ENCODE measurements around the gene WDR75. TPM values are rescaled to one million over a fixed set of nuclear protein-coding genes. Genes with fewer than 3 reads are reported as not detected.

WDR75 gene
- total and polyA plus RNA-seq, 8 donors: 24.6 to 65.3 (median 56.9) TPM

GRCh38 chr2:189519631-189520387 is 78.5 kb downstream of the WDR75 start:
- Histone ChIP-seq H3K27ac (no peak overlapping the region), H3K36me3 (no peaks in the 10 kb centered on the region), H3K4me1 (peaks cover under 1 to 12% of the 10 kb centered on the region in 2 donors), H3K9me3 (no peaks in the 10 kb centered on the region), H3K27me3 (no peaks in the 10 kb centered on the region), H3K4me3 (no peak overlapping the region)
- ATAC-seq: no peak
- no peak for TF ChIP-seq CTCF (IDR thresholded peaks at IDR 0.05)
- DNase-seq: no peak
- intact Hi-C loops (cut with DNase I): no loop called here

- no peak for TF ChIP-seq CTCF (IDR thresholded peaks at IDR 0.05)
- no peaks in the 10 kb centered on the region for H3K36me3 ChIP-seq
- peaks cover 0 to 12% of the 10 kb centered on the region in 2 donors for H3K4me1 ChIP-seq
- DNase-seq (no peak), ATAC-seq (peak; percentile 61)
- H3K4me3 ChIP-seq: no peak overlapping the region
- no peaks in the 10 kb centered on the region for H3K9me3 ChIP-seq
- intact Hi-C loops (cut with DNase I): no loop called here
- H3K27ac ChIP-seq: peak overlapping the region in 1 of 2 donors; percentile 47
- H3K27me3 ChIP-seq: no peaks in the 10 kb centered on the region
Measured at GRCh38 chr2:189521699-189522434, 80.6 kb downstream of the WDR75 start.

GRCh38 chr2:189522435-189523151 is 81.3 kb downstream of the WDR75 start:
- H3K4me1 ChIP-seq: peaks cover 0 to 12% of the 10 kb centered on the region in 2 donors
- no peaks in the 10 kb centered on the region for H3K27me3 ChIP-seq
- no peaks in the 10 kb centered on the region for H3K36me3 ChIP-seq
- intact Hi-C loops (cut with DNase I): no loop called here
- DNase-seq (no peak), ATAC-seq (peak; percentile 42)
- H3K9me3 ChIP-seq: no peaks in the 10 kb centered on the region
- H3K4me3 ChIP-seq: no peak overlapping the region
- peak overlapping the region in 1 of 2 donors; percentile 47 for H3K27ac ChIP-seq
- TF ChIP-seq CTCF (IDR thresholded peaks at IDR 0.05): no peak

- H3K27me3 ChIP-seq: no peaks in the 10 kb centered on the region
- H3K9me3 ChIP-seq: no peaks in the 10 kb centered on the region
- no peaks in the 10 kb centered on the region for H3K36me3 ChIP-seq
- DNase-seq: no peak
- ATAC-seq: no peak
- peaks cover 0 to 12% of the 10 kb centered on the region in 2 donors for H3K4me1 ChIP-seq
- intact Hi-C loops (cut with DNase I): no loop called here
- H3K4me3 ChIP-seq: no peak overlapping the region
- TF ChIP-seq CTCF (IDR thresholded peaks at IDR 0.05): no peak
- H3K27ac ChIP-seq: no peak overlapping the region
Measured at GRCh38 chr2:189524746-189525145, 83.5 kb downstream of the WDR75 start.

Other genes with a start within 250 kb of the WDR75 start
- gene SLC40A1, start 139.3 kb downstream of the WDR75 start, total RNA-seq: 100 to 1,000 TPM; 104 to 153 TPM
- gene SLC40A1, start 139.3 kb downstream of the WDR75 start, polyA plus RNA-seq (ENCODE audit: insufficient read length in 6 of 6): 100 to 1,000 TPM; 188 to 242 (median 216) TPM
- gene ASNSD1, start 220.0 kb downstream of the WDR75 start, total RNA-seq: 10 to 100 TPM; 34.1 to 37.0 TPM
- gene ASNSD1, start 220.0 kb downstream of the WDR75 start, polyA plus RNA-seq (ENCODE audit: insufficient read length in 6 of 6): 10 to 100 TPM; 50.3 to 68.4 (median 58.1) TPM
- 1 to 10 TPM; 6.9 to 7.2 TPM for gene ANKAR, start 233.2 kb downstream of the WDR75 start, total RNA-seq
- gene ANKAR, start 233.2 kb downstream of the WDR75 start, polyA plus RNA-seq (ENCODE audit: insufficient read length in 6 of 6): 10 to 100 TPM; 18.6 to 27.0 (median 20.8) TPM